Suprapubic skin (tissue), 4 donors: Measurements from ENCODE around the gene C1orf21. TPM values are rescaled to one million over a fixed set of nuclear protein-coding genes. Genes with fewer than 3 reads are reported as not detected.

ENCODE experiments used
- DNase-seq, 2 donors: peaks; one replicate each; pipeline ENCODE4 v3.0.0-alpha.2; 2019; ENCODE audit warnings: low spot score in 2 of 2
- H3K27ac ChIP-seq: fragments of 200-600 bp; sonication (generic); one replicate; pipeline ENCODE4 v1.5.1; 2019
- H3K27me3 ChIP-seq: fragments of 200-600 bp; sonication (generic); one replicate; pipeline ENCODE4 v1.5.1; 2019
- H3K36me3 ChIP-seq: fragments of 200-600 bp; sonication (generic); one replicate; pipeline ENCODE4 v1.5.1; 2019
- H3K4me1 ChIP-seq: fragments of 200-600 bp; sonication (generic); one replicate; pipeline ENCODE4 v1.5.1; 2019
- H3K4me3 ChIP-seq: fragments of 200-600 bp; sonication (generic); one replicate; pipeline ENCODE4 v1.5.1; 2019; ENCODE audit warnings: mild to moderate bottlenecking
- H3K9me3 ChIP-seq: fragments of 200-600 bp; sonication (generic); one replicate; pipeline ENCODE4 v1.5.1; 2019
- EP300 ChIP-seq: sonication (generic); formaldehyde crosslinking; IDR thresholded peaks from one replicate; pipeline ENCODE4 v1.6.1; 2017; ENCODE audit warnings: antibody characterized with exemption
- POLR2A ChIP-seq, 2 donors: fragments of 450-650 bp; IDR thresholded peaks; one replicate each; pipeline ENCODE4 v1.6.1; 2017; ENCODE audit warnings: antibody characterized with exemption in 2 of 2, mild to moderate bottlenecking in 2 of 2, moderate library complexity in 2 of 2
- POLR2AphosphoS5 ChIP-seq, 3 donors: sonication (generic); formaldehyde crosslinking; IDR thresholded peaks; one replicate each; pipeline ENCODE4 v1.6.1; 2017; ENCODE audit warnings: antibody characterized with exemption in 3 of 3
- WGBS: methylation state at CpG from one replicate; pipeline ENCODE4 v1.1.5; 2018; 5-methylcytosine and 5-hydroxymethylcytosine counted together
- total RNA-seq, 4 donors: library from RNA; depleted of rRNA; stranded (reverse); fragments of >200 nt; gene quantifications; one replicate each; pipeline ENCODE4 v1.1.0, GENCODE V29; 2016
- TF ChIP-seq, protein P1 (sequence below), 2 donors: fragments of 200-600 bp in 1 of 2; fragments of 450-650 bp in 1 of 2; sonication (generic) in 1 of 2; IDR thresholded peaks; one replicate each; pipeline ENCODE4 v1.5.1; 2016 to 2019; ENCODE audit warnings: antibody characterized with exemption in 2 of 2, mild to moderate bottlenecking in 1 of 2, moderate library complexity in 1 of 2

The C1orf21 gene
- total RNA-seq, 4 donors from 2014 or later: 73.0 to 95.7 (median 79.2) TPM

DNA sequence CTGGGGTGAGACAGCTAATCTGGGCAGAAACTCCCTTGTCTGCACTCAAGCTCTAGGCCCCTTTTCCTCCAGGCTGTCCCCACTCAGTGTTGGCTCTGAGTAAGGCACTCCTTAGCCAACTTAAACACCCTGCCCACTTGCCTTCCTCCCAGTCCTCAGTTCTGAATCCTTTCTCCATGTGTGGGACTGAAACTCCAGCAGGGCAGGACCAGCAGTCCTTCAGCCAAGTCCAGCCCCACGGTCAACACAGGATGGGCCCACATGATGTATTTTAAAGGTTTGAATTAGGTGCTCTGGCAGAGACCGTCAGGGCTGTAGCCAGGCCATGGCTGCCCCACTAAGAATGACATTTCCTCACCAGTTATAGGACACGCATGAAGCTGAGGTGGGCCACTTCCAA, 260.0 kb downstream of the C1orf21 start:
- DNase-seq: no peak
- Histone ChIP-seq H3K4me3 (no peak overlapping the region), H3K36me3 (no peaks in the 10 kb centered on the region), H3K27ac (no peak overlapping the region), H3K27me3 (no peaks in the 10 kb centered on the region), H3K4me1 (peaks cover 13% of the 10 kb centered on the region), H3K9me3 (no peaks in the 10 kb centered on the region)
- 100% methylated on average over 3 of the region's 3 CpGs for WGBS
- TF ChIP-seq POLR2A (IDR thresholded peaks at IDR 0.05): no peak
- TF ChIP-seq, protein P1, sequence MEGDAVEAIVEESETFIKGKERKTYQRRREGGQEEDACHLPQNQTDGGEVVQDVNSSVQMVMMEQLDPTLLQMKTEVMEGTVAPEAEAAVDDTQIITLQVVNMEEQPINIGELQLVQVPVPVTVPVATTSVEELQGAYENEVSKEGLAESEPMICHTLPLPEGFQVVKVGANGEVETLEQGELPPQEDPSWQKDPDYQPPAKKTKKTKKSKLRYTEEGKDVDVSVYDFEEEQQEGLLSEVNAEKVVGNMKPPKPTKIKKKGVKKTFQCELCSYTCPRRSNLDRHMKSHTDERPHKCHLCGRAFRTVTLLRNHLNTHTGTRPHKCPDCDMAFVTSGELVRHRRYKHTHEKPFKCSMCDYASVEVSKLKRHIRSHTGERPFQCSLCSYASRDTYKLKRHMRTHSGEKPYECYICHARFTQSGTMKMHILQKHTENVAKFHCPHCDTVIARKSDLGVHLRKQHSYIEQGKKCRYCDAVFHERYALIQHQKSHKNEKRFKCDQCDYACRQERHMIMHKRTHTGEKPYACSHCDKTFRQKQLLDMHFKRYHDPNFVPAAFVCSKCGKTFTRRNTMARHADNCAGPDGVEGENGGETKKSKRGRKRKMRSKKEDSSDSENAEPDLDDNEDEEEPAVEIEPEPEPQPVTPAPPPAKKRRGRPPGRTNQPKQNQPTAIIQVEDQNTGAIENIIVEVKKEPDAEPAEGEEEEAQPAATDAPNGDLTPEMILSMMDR (IDR thresholded peaks at IDR 0.05): no peak
- TF ChIP-seq POLR2AphosphoS5 (IDR thresholded peaks at IDR 0.05): no peak
- no peak for TF ChIP-seq EP300

DNA sequence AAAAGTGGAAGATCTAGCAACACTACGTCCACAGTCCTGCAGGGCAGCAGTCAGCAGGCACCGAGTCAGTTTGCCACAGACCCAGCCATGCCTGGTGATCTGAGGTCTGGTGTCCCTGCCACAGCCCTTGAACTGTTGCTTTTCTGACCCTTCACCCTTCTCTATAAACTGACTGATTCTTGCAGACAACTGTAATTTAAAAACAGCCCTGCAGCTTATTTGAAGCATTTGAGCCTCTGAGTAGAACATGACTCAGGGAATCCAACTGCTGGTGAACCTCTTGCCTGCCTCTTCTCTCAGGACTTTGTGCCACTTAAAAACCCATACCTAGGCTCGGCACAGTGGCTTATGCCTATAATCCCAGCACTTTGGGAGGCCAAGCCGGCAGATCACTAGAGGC, 260.6 kb downstream of the C1orf21 start:
- no peaks in the 10 kb centered on the region for H3K36me3 ChIP-seq
- no peaks in the 10 kb centered on the region for H3K9me3 ChIP-seq
- H3K4me1 ChIP-seq: peaks cover 13% of the 10 kb centered on the region
- H3K4me3 ChIP-seq: no peak overlapping the region
- 97% methylated on average over 4 of the region's 4 CpGs for WGBS
- no peak overlapping the region for H3K27ac ChIP-seq
- TF ChIP-seq, protein P1 (IDR thresholded peaks at IDR 0.05): no peak
- TF ChIP-seq EP300: no peak
- no peak for TF ChIP-seq POLR2A (IDR thresholded peaks at IDR 0.05)
- TF ChIP-seq POLR2AphosphoS5 (IDR thresholded peaks at IDR 0.05): no peak
- no peaks in the 10 kb centered on the region for H3K27me3 ChIP-seq
- DNase-seq: no peak

GRCh38 chr1:184648160-184648855, 261.5 kb downstream of the C1orf21 start:
- Histone ChIP-seq H3K4me1 (peaks cover 13% of the 10 kb centered on the region), H3K9me3 (no peaks in the 10 kb centered on the region), H3K27me3 (no peaks in the 10 kb centered on the region), H3K4me3 (no peak overlapping the region), H3K27ac (no peak overlapping the region), H3K36me3 (no peaks in the 10 kb centered on the region)
- 89% methylated on average over 4 of the region's 4 CpGs for whole genome bisulfite sequencing
- no peak for TF ChIP-seq POLR2AphosphoS5 (IDR thresholded peaks at IDR 0.05)
- TF ChIP-seq POLR2A (IDR thresholded peaks at IDR 0.05): no peak
- no peak for TF ChIP-seq EP300
- DNase-seq: no peak

DNA sequence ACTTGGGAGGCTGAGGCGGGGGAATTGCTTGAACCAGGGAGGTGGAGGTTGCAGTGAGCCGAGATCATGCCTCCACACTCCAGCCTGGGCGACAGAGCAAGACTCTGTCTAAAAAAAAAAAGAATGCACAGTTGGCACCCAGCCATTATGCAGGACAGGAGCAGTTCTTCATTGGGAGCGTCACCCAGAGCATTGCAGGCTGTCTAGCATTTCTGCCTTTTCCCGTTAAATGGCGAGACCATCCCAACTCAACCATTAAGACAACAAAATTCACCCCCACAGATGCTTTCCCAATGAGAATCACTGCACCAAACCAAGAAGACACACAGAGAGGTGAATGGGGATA, 262.0 kb downstream of the C1orf21 start:
- peaks cover 13% of the 10 kb centered on the region for H3K4me1 ChIP-seq
- WGBS: 84% methylated on average over 6 of the region's 6 CpGs
- DNase-seq: no peak
- no peaks in the 10 kb centered on the region for H3K36me3 ChIP-seq
- no peaks in the 10 kb centered on the region for H3K27me3 ChIP-seq
- peak overlapping the region; percentile 12 for H3K27ac ChIP-seq
- H3K4me3 ChIP-seq: no peak overlapping the region
- TF ChIP-seq POLR2AphosphoS5 (IDR thresholded peaks at IDR 0.05): no peak
- TF ChIP-seq, protein P1 (IDR thresholded peaks at IDR 0.05): no peak
- no peak for TF ChIP-seq POLR2A (IDR thresholded peaks at IDR 0.05)
- TF ChIP-seq EP300: no peak
- H3K9me3 ChIP-seq: no peaks in the 10 kb centered on the region

- no peak for TF ChIP-seq POLR2A (IDR thresholded peaks at IDR 0.05)
- no peak for TF ChIP-seq POLR2AphosphoS5 (IDR thresholded peaks at IDR 0.05)
- TF ChIP-seq, protein P1 (IDR thresholded peaks at IDR 0.05): no peak
- TF ChIP-seq EP300: no peak
- Histone ChIP-seq H3K27me3 (no peaks in the 10 kb centered on the region), H3K36me3 (no peaks in the 10 kb centered on the region), H3K4me3 (no peak overlapping the region), H3K27ac (peak overlapping the region; percentile 12), H3K4me1 (peaks cover 14% of the 10 kb centered on the region), H3K9me3 (no peaks in the 10 kb centered on the region)
- WGBS: 79% methylated on average over 7 of the region's 7 CpGs
- no peak for DNase-seq
Observed at GRCh38 chr1:184649451-184649888, 262.6 kb downstream of the C1orf21 start.
